ENCODE data around the gene EYS. TPM values are rescaled to one million over a fixed set of nuclear protein-coding genes. Genes with fewer than 3 reads are reported as not detected.

Gene EYS
- total RNA-seq, 1 experiment from 2014 or later, result not detected

- H2AFZ ChIP-seq (ENCODE audit: low read length), result no peak overlapping the region
- no peak overlapping the region for H3K18ac ChIP-seq (ENCODE audit: insufficient read length, low read depth, low read length)
- no peak overlapping the region for H3K56ac ChIP-seq (ENCODE audit: insufficient read length, low read depth, low read length)
- no peak overlapping the region for H4K91ac ChIP-seq (ENCODE audit: insufficient read length, low read depth, low read length)
- H2BK5ac ChIP-seq (ENCODE audit: insufficient read length, low read length), result no peak overlapping the region
- H3K9me3 ChIP-seq (ENCODE audit: control insufficient read depth, low read depth, low read length), result no peaks in the 10 kb centered on the region
- no peaks in the 10 kb centered on the region for H4K20me1 ChIP-seq (ENCODE audit: control insufficient read depth, insufficient read depth, insufficient read length)
- H3K4me3 Mint-ChIP-seq, result no peak overlapping the region
- no peak overlapping the region for H3K27ac ChIP-seq (ENCODE audit: insufficient read length, low read depth, low read length)
- no peak overlapping the region for H2AK5ac ChIP-seq (ENCODE audit: insufficient read length, low read length)
- no peak overlapping the region for H3K4ac ChIP-seq (ENCODE audit: low read depth, low read length)
- H2BK120ac ChIP-seq (ENCODE audit: low read depth, low read length, poor library complexity, severe bottlenecking), result no peak overlapping the region
- no peak overlapping the region for H3K23ac ChIP-seq (ENCODE audit: insufficient read length, low read depth, low read length)
- TF ChIP-seq, protein P1, sequence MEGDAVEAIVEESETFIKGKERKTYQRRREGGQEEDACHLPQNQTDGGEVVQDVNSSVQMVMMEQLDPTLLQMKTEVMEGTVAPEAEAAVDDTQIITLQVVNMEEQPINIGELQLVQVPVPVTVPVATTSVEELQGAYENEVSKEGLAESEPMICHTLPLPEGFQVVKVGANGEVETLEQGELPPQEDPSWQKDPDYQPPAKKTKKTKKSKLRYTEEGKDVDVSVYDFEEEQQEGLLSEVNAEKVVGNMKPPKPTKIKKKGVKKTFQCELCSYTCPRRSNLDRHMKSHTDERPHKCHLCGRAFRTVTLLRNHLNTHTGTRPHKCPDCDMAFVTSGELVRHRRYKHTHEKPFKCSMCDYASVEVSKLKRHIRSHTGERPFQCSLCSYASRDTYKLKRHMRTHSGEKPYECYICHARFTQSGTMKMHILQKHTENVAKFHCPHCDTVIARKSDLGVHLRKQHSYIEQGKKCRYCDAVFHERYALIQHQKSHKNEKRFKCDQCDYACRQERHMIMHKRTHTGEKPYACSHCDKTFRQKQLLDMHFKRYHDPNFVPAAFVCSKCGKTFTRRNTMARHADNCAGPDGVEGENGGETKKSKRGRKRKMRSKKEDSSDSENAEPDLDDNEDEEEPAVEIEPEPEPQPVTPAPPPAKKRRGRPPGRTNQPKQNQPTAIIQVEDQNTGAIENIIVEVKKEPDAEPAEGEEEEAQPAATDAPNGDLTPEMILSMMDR (conservative IDR thresholded peaks at IDR 0.05), result no peak
- H2BK20ac ChIP-seq (ENCODE audit: low read depth, low read length, poor library complexity, severe bottlenecking), result no peak overlapping the region
- H3K9ac ChIP-seq (ENCODE audit: extremely low read depth, insufficient read length, low read length), result no peak overlapping the region
- H3K27ac Mint-ChIP-seq, result no peak overlapping the region
- no peak overlapping the region for H2BK12ac ChIP-seq (ENCODE audit: insufficient read length, low read depth, low read length)
- H3K36me3 Mint-ChIP-seq (ENCODE audit: insufficient read depth in 1 of 3, low read depth in 3 of 3), result peaks cover 0 to 4% (median 1%) of the 10 kb centered on the region in 3 experiments; a peak in 2 of 7 replicates
- H3K27me3 Mint-ChIP-seq (ENCODE audit: low read depth), result no peaks in the 10 kb centered on the region; the same call in 1 of the 2 replicates
- H3K14ac ChIP-seq (ENCODE audit: insufficient read depth, low read length), result no peak overlapping the region
- no peaks in the 10 kb centered on the region for H3K4me1 ChIP-seq (ENCODE audit: insufficient read depth, low read length)
- no peaks in the 10 kb centered on the region for H3K4me1 Mint-ChIP-seq
- H3K23me2 ChIP-seq (ENCODE audit: insufficient read length, low read depth, low read length, poor library complexity, severe bottlenecking), result no peaks in the 10 kb centered on the region
- DNase-seq, result no peak
- no peak overlapping the region for H3T11ph ChIP-seq (ENCODE audit: low read length)
- no peak overlapping the region for H4K8ac ChIP-seq (replicated peaks; ENCODE audit: insufficient read length, low read depth, low read length)
- H3K79me1 ChIP-seq (ENCODE audit: insufficient read depth, low read depth, low read length, poor library complexity, severe bottlenecking), result no peaks in the 10 kb centered on the region
- peaks cover 8 to 13% of the 10 kb centered on the region in 2 experiments; a peak in 4 of 5 replicates for H3K9me3 Mint-ChIP-seq
- no peak overlapping the region for H3K4me2 ChIP-seq (ENCODE audit: insufficient read depth, insufficient read length, low read length)
- no peaks in the 10 kb centered on the region for H3K27me3 ChIP-seq (ENCODE audit: insufficient read depth, low read length)
- no peaks in the 10 kb centered on the region for H3K79me2 ChIP-seq (ENCODE audit: insufficient read depth, low read length)
- H4K5ac ChIP-seq (ENCODE audit: insufficient read length, low read depth, low read length), result no peak overlapping the region
- no peak overlapping the region for H2BK15ac ChIP-seq (ENCODE audit: low read depth, low read length)
Measured at GRCh38 chr6:64310214-64310613, 1396.8 kb downstream of the EYS start.
